Keratinocyte (primary cell): ENCODE results near the gene FAM13A.

Experiments
- CTCF ChIP-seq, 3 experiments: IDR thresholded peaks in 1 of 3; conservative IDR thresholded peaks in 1 of 3; optimal IDR thresholded peaks in 1 of 3; 2 replicates in 2 of 3; 3 replicates in 1 of 3; pipeline versions ENCODE3 to v1.5.1; 2011; ENCODE audit warnings: low read length in 3 of 3, mild to moderate bottlenecking in 3 of 3, moderate library complexity in 2 of 3, control low read depth in 1 of 3, inconsistent platforms in 1 of 3; ENCODE audit not compliant: insufficient read depth in 2 of 3; ENCODE audit errors: extremely low read depth in 1 of 3
- EZH2 ChIP-seq: IDR thresholded peaks from one replicate; pipeline ENCODE4 v1.6.1; 2012; ENCODE audit warnings: inconsistent platforms, mild to moderate bottlenecking, low read length, moderate library complexity

GRCh38 chr4:88927420-88927819, 129.6 kb downstream of the FAM13A start:
- no peak for TF ChIP-seq EZH2
- TF ChIP-seq CTCF (optimal IDR thresholded peaks at IDR 0.05 in 1 of 3, IDR thresholded peaks at IDR 0.05 in 1 of 3, conservative IDR thresholded peaks at IDR 0.05 in 1 of 3; ENCODE audit: extremely low read depth in 1 of 3, insufficient read depth in 2 of 3, low read length in 3 of 3) = no peak
